Mesendoderm (in vitro differentiated cells): Measurements from ENCODE around the gene TCFL5.

Experiments used
- DNase-seq: peaks from one replicate; pipeline ENCODE4 v3.0.0; 2013
- H2AK5ac ChIP-seq: 2 replicates; pipeline ENCODE4 v1.6.1; 2013; ENCODE audit warnings: low read length, inconsistent platforms
- H2BK120ac ChIP-seq: 2 replicates; pipeline ENCODE4 v1.6.1; 2013; ENCODE audit warnings: low read depth, mild to moderate bottlenecking, low read length, moderate library complexity, mixed read lengths
- H2BK15ac ChIP-seq: replicated peaks from 2 replicates; pipeline ENCODE4 v1.6.1; 2013; ENCODE audit warnings: low read depth, mild to moderate bottlenecking, moderate library complexity
- H2BK5ac ChIP-seq: 2 replicates; pipeline ENCODE4 v1.6.1; 2013; ENCODE audit warnings: low read length, inconsistent platforms
- H3K18ac ChIP-seq: 2 replicates; pipeline ENCODE4 v1.6.1; 2013; ENCODE audit warnings: mild to moderate bottlenecking, low read length, mixed read lengths
- H3K23ac ChIP-seq: one replicate; pipeline ENCODE4 v1.6.1; 2013; ENCODE audit warnings: low read length
- H3K27ac ChIP-seq: 2 replicates; pipeline ENCODE4 v1.5.1; 2013; ENCODE audit warnings: low read depth, mild to moderate bottlenecking, inconsistent platforms, low read length, moderate library complexity
- H3K27me3 ChIP-seq: 2 replicates; pipeline ENCODE4 v1.6.1; 2013; ENCODE audit warnings: low read length, control low read depth, mild to moderate bottlenecking, inconsistent platforms; ENCODE audit not compliant: insufficient read depth, poor library complexity
- H3K36me3 ChIP-seq: 2 replicates; pipeline ENCODE4 v1.6.1; 2013; ENCODE audit warnings: low read length, inconsistent platforms; ENCODE audit not compliant: control insufficient read depth, insufficient read depth
- H3K4ac ChIP-seq: one replicate; pipeline ENCODE4 v1.6.1; 2013; ENCODE audit warnings: low read depth, mild to moderate bottlenecking, low read length, moderate library complexity
- H3K4me1 ChIP-seq: 2 replicates; pipeline ENCODE4 v1.6.1; 2013; ENCODE audit warnings: low read depth, low read length, inconsistent platforms; ENCODE audit not compliant: control insufficient read depth
- H3K4me2 ChIP-seq: 2 replicates; pipeline ENCODE4 v1.6.1; 2013; ENCODE audit warnings: low read length
- H3K4me3 ChIP-seq: 2 replicates; pipeline ENCODE4 v1.5.1; 2013; ENCODE audit warnings: mild to moderate bottlenecking, low read length
- H3K56ac ChIP-seq: one replicate; pipeline ENCODE4 v1.6.1; 2013; ENCODE audit warnings: low read length
- H3K79me1 ChIP-seq: 2 replicates; pipeline ENCODE4 v1.6.1; 2013; ENCODE audit warnings: low read length, inconsistent platforms
- H3K79me2 ChIP-seq: 2 replicates; pipeline ENCODE4 v1.6.1; 2013; ENCODE audit warnings: mild to moderate bottlenecking, low read length; ENCODE audit not compliant: control insufficient read depth, insufficient read depth
- H3K9ac ChIP-seq: 2 replicates; pipeline ENCODE4 v1.6.1; 2013; ENCODE audit warnings: low read length, inconsistent platforms
- H4K5ac ChIP-seq: one replicate; pipeline ENCODE4 v1.6.1; 2013; ENCODE audit warnings: low read length
- H4K8ac ChIP-seq: one replicate; pipeline ENCODE4 v1.6.1; 2013; ENCODE audit warnings: low read depth, mild to moderate bottlenecking, control low read depth, low read length, moderate library complexity
- WGBS: extraction: QIAGEN DNeasy Blood & Tissue Kit; methylation state at CpG from one replicate; pipeline ENCODE4 v1.1.7; 2013; ENCODE audit warnings: low lambda C conversion rate, missing lambda C conversion rate; ENCODE audit not compliant: insufficient coverage; ENCODE audit errors: extremely low coverage; 5-methylcytosine and 5-hydroxymethylcytosine counted together

Gene TCFL5

GRCh38 chr20:62906647-62907375 is 45.2 kb upstream of the TCFL5 start:
- no CpG with 5 or more reads among the region's 31 CpGs for WGBS
- DNase-seq: no peak

GRCh38 chr20:62906209-62906608 is 44.6 kb upstream of the TCFL5 start:
- no peak overlapping the region for H3K9ac ChIP-seq
- no peak overlapping the region for H3K4me3 ChIP-seq
- no peak overlapping the region for H3K27ac ChIP-seq
- no peak overlapping the region for H2BK5ac ChIP-seq
- no peak overlapping the region for H3K4me2 ChIP-seq
- WGBS: no CpG with 5 or more reads among the region's 16 CpGs
- H3K27me3 ChIP-seq: no peaks in the 10 kb centered on the region
- H3K4me1 ChIP-seq: no peaks in the 10 kb centered on the region
- no peak overlapping the region for H3K23ac ChIP-seq
- DNase-seq: no peak
- H3K18ac ChIP-seq: no peak overlapping the region
- no peak overlapping the region for H4K5ac ChIP-seq
- H3K79me1 ChIP-seq: peaks cover 20% of the 10 kb centered on the region
- H3K4ac ChIP-seq: no peak overlapping the region
- no peak overlapping the region for H4K8ac ChIP-seq
- no peak overlapping the region for H3K56ac ChIP-seq
- H3K79me2 ChIP-seq: peaks cover 25% of the 10 kb centered on the region
- H3K36me3 ChIP-seq: peaks cover 36% of the 10 kb centered on the region
- H2AK5ac ChIP-seq: no peak overlapping the region
- H2BK15ac ChIP-seq: no peak overlapping the region
- H2BK120ac ChIP-seq: no peak overlapping the region

More at GRCh38 chr20:62906647-62907375, 45.2 kb upstream of the TCFL5 start:
- Histone ChIP-seq H3K4ac (no peak overlapping the region), H3K4me1 (no peaks in the 10 kb centered on the region), H3K9ac (no peak overlapping the region), H3K79me1 (peaks cover 25% of the 10 kb centered on the region), H2BK5ac (no peak overlapping the region), H3K23ac (no peak overlapping the region), H4K8ac (no peak overlapping the region), H2BK15ac (no peak overlapping the region), H3K4me2 (no peak overlapping the region), H3K27ac (no peak overlapping the region), H3K36me3 (peaks cover 39% of the 10 kb centered on the region), H3K79me2 (peaks cover 30% of the 10 kb centered on the region), H4K5ac (no peak overlapping the region), H2BK120ac (no peak overlapping the region), H3K18ac (no peak overlapping the region), H3K4me3 (no peak overlapping the region), H2AK5ac (no peak overlapping the region), H3K27me3 (no peaks in the 10 kb centered on the region), H3K56ac (no peak overlapping the region)

- H3K27me3 ChIP-seq: no peaks in the 10 kb centered on the region
- H3K79me1 ChIP-seq: peaks cover 19% of the 10 kb centered on the region
- no peak overlapping the region for H3K9ac ChIP-seq
- no peak overlapping the region for H2BK5ac ChIP-seq
- H2BK120ac ChIP-seq: no peak overlapping the region
- H3K23ac ChIP-seq: no peak overlapping the region
- no peak overlapping the region for H3K4me2 ChIP-seq
- H3K4ac ChIP-seq: no peak overlapping the region
- DNase-seq: no peak
- no peak overlapping the region for H3K4me3 ChIP-seq
- no peak overlapping the region for H3K18ac ChIP-seq
- peaks cover 19% of the 10 kb centered on the region for H3K79me2 ChIP-seq
- H2AK5ac ChIP-seq: no peak overlapping the region
- H4K8ac ChIP-seq: no peak overlapping the region
- WGBS: no CpG with 5 or more reads among the region's 17 CpGs
- no peak overlapping the region for H2BK15ac ChIP-seq
- H3K56ac ChIP-seq: no peak overlapping the region
- no peaks in the 10 kb centered on the region for H3K4me1 ChIP-seq
- no peak overlapping the region for H4K5ac ChIP-seq
- no peak overlapping the region for H3K27ac ChIP-seq
- peaks cover 30% of the 10 kb centered on the region for H3K36me3 ChIP-seq
These were observed 44.0 kb upstream of the TCFL5 start for GRCh38 chr20:62905536-62906117.

- H3K27me3 ChIP-seq: no peaks in the 10 kb centered on the region
- H3K18ac ChIP-seq: no peak overlapping the region
- no peak overlapping the region for H2BK5ac ChIP-seq
- no peak overlapping the region for H2AK5ac ChIP-seq
- H3K4me3 ChIP-seq: no peak overlapping the region
- peaks cover 2% of the 10 kb centered on the region for H3K79me2 ChIP-seq
- H4K8ac ChIP-seq: no peak overlapping the region
- H3K27ac ChIP-seq: no peak overlapping the region
- H3K4me2 ChIP-seq: no peak overlapping the region
- WGBS: no CpG with 5 or more reads among the region's 7 CpGs
- no peak overlapping the region for H3K9ac ChIP-seq
- H2BK120ac ChIP-seq: no peak overlapping the region
- no peak overlapping the region for H3K23ac ChIP-seq
- no peak overlapping the region for H2BK15ac ChIP-seq
- no peak overlapping the region for H3K4ac ChIP-seq
- DNase-seq: no peak
- no peak overlapping the region for H3K56ac ChIP-seq
- peaks cover 15% of the 10 kb centered on the region for H3K4me1 ChIP-seq
- H3K79me1 ChIP-seq: peaks cover 15% of the 10 kb centered on the region
- no peak overlapping the region for H4K5ac ChIP-seq
- peaks cover 21% of the 10 kb centered on the region for H3K36me3 ChIP-seq
These were observed 41.4 kb upstream of the TCFL5 start for GRCh38 chr20:62902926-62903615.

GRCh38 chr20:62901891-62902290 is 40.3 kb upstream of the TCFL5 start:
- H3K79me2 ChIP-seq: no peaks in the 10 kb centered on the region
- no peak for DNase-seq
- H3K18ac ChIP-seq: no peak overlapping the region
- H3K4ac ChIP-seq: no peak overlapping the region
- no peak overlapping the region for H2BK15ac ChIP-seq
- H2AK5ac ChIP-seq: no peak overlapping the region
- H3K4me1 ChIP-seq: peaks cover 15% of the 10 kb centered on the region
- H3K27ac ChIP-seq: no peak overlapping the region
- no peak overlapping the region for H2BK120ac ChIP-seq
- no peak overlapping the region for H3K56ac ChIP-seq
- peaks cover 18% of the 10 kb centered on the region for H3K36me3 ChIP-seq
- WGBS: no CpG with 5 or more reads among the region's 11 CpGs
- no peak overlapping the region for H3K4me3 ChIP-seq
- peaks cover 9% of the 10 kb centered on the region for H3K79me1 ChIP-seq
- H3K23ac ChIP-seq: no peak overlapping the region
- H2BK5ac ChIP-seq: no peak overlapping the region
- no peak overlapping the region for H4K8ac ChIP-seq
- H3K4me2 ChIP-seq: no peak overlapping the region
- H3K9ac ChIP-seq: no peak overlapping the region
- H3K27me3 ChIP-seq: no peaks in the 10 kb centered on the region
- no peak overlapping the region for H4K5ac ChIP-seq
